DND-41 (cell line): Measurements from ENCODE around the gene C11orf98.

Source experiments
- ATAC-seq: fragments of 200-7000 bp; cut with Tn5 transposase; 3 replicates; pipeline ENCODE4 v1.9.1; 2021; ENCODE audit warnings: low read depth; ENCODE audit not compliant: insufficient read depth
- DNase-seq: peaks from one replicate; pipeline ENCODE4 v3.0.0-alpha.2; 2020
- H2AFZ ChIP-seq: 2 replicates; pipeline ENCODE4 v1.6.0; 2012; ENCODE audit warnings: low read depth, low read length
- H3K27ac ChIP-seq: 2 replicates; pipeline ENCODE4 v1.5.1; 2012; ENCODE audit warnings: low read length, inconsistent platforms
- H3K27me3 ChIP-seq: fragments of 200-600 bp; sonication (generic); 2 replicates; pipeline ENCODE4 v1.6.0; 2012; ENCODE audit warnings: low read length, mild to moderate bottlenecking, inconsistent platforms; ENCODE audit not compliant: insufficient read depth, poor library complexity
- H3K36me3 ChIP-seq: 2 replicates; pipeline ENCODE4 v1.5.1; 2012; ENCODE audit warnings: low read length, inconsistent platforms; ENCODE audit not compliant: insufficient read depth
- H3K4me1 ChIP-seq: 2 replicates; pipeline ENCODE4 v1.5.1; 2012; ENCODE audit warnings: mild to moderate bottlenecking, low read length; ENCODE audit not compliant: insufficient read depth
- H3K4me2 ChIP-seq: 2 replicates; pipeline ENCODE4 v1.6.0; 2012; ENCODE audit warnings: mild to moderate bottlenecking, moderate library complexity, low read length, inconsistent platforms; ENCODE audit not compliant: insufficient read depth
- H3K4me3 ChIP-seq, 2 experiments: fragments of 200-600 bp in 1 of 2; shearing (Covaris generic) in 1 of 2; 2 replicates each; pipeline ENCODE4 v1.5.1; 2012 to 2016; ENCODE audit warnings: inconsistent platforms in 2 of 2, low read length in 2 of 2, mild to moderate bottlenecking in 2 of 2, low read depth in 1 of 2, moderate library complexity in 1 of 2
- H3K79me2 ChIP-seq: 2 replicates; pipeline ENCODE4 v1.6.0; 2012; ENCODE audit warnings: low read length, inconsistent platforms; ENCODE audit not compliant: insufficient read depth
- H3K9ac ChIP-seq: 2 replicates; pipeline ENCODE4 v1.6.0; 2012; ENCODE audit warnings: low read depth, mild to moderate bottlenecking, inconsistent platforms, low read length, moderate library complexity
- H3K9me3 ChIP-seq: 2 replicates; pipeline ENCODE4 v1.5.1; 2012; ENCODE audit warnings: low read length, moderate library complexity, mild to moderate bottlenecking, inconsistent platforms; ENCODE audit not compliant: insufficient read depth, severe bottlenecking
- H4K20me1 ChIP-seq: 2 replicates; pipeline ENCODE4 v1.6.0; 2012; ENCODE audit warnings: low read length; ENCODE audit not compliant: insufficient read depth
- CTCF ChIP-seq: IDR thresholded peaks from 2 replicates; pipeline ENCODE4 v1.5.1; 2012; ENCODE audit warnings: borderline replicate concordance, low read length, moderate library complexity, mild to moderate bottlenecking; ENCODE audit not compliant: poor library complexity, severe bottlenecking; ENCODE audit errors: extremely low read depth
- EZH2 ChIP-seq: IDR thresholded peaks from 3 replicates; pipeline ENCODE4 v1.6.1; 2012; ENCODE audit warnings: borderline replicate concordance, low read depth, mild to moderate bottlenecking, moderate library complexity, low read length, inconsistent platforms; ENCODE audit not compliant: severe bottlenecking

C11orf98 gene

GRCh38 chr11:62708793-62709192, 43.8 kb upstream of the C11orf98 start:
- H4K20me1 ChIP-seq = no peaks in the 10 kb centered on the region
- no peaks in the 10 kb centered on the region for H3K9me3 ChIP-seq
- H3K27ac ChIP-seq = peak overlapping the region; percentile 81
- H3K4me3 ChIP-seq = peak overlapping the region; percentile 37 to 72
- H2AFZ ChIP-seq = peak overlapping the region; percentile 62
- H3K9ac ChIP-seq = peak overlapping the region; percentile 74
- peaks cover 24% of the 10 kb centered on the region for H3K79me2 ChIP-seq
- peak; percentile 51 for DNase-seq
- H3K27me3 ChIP-seq = no peaks in the 10 kb centered on the region
- H3K4me1 ChIP-seq = peaks cover 52% of the 10 kb centered on the region
- ATAC-seq = peak; percentile 7; the same call in 2 of the 3 replicates
- H3K4me2 ChIP-seq = peak overlapping the region; percentile 86
- TF ChIP-seq EZH2 = no peak
- peaks cover 37% of the 10 kb centered on the region for H3K36me3 ChIP-seq

DNA sequence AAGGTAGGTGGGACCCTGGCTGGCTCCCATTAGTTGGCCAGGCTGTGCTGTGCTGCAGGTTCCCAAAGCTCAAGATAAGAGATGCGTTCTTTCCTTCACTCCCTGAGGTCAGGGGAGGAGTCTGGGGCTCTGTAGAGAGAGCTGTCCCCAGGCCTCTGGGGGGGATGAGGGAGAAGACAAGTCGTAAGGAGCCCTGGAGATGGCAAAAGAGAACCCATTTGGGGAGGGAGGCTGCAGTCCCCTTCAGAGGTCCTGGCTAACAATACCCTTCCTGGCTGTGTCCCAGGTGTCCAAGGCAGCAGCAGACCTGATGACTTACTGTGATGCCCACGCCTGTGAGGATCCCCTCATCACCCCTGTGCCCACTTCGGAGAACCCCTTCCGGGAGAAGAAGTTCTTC, 43.4 kb upstream of the C11orf98 start:
- H3K27ac ChIP-seq = peak overlapping the region; percentile 81
- H2AFZ ChIP-seq = peak overlapping the region; percentile 62; the same call in 1 of the 2 replicates
- no peaks in the 10 kb centered on the region for H4K20me1 ChIP-seq
- H3K4me3 ChIP-seq = peak overlapping the region; percentile 37 to 72; a peak in 3 of 4 replicates
- peaks cover 33% of the 10 kb centered on the region for H3K36me3 ChIP-seq
- H3K27me3 ChIP-seq = no peaks in the 10 kb centered on the region
- no peak for TF ChIP-seq EZH2
- no peak for TF ChIP-seq CTCF
- DNase-seq = no peak
- peaks cover 52% of the 10 kb centered on the region for H3K4me1 ChIP-seq
- peaks cover 23% of the 10 kb centered on the region for H3K79me2 ChIP-seq
- no peak for ATAC-seq
- H3K4me2 ChIP-seq = peak overlapping the region; percentile 86
- H3K9me3 ChIP-seq = no peaks in the 10 kb centered on the region
- peak overlapping the region; percentile 74 for H3K9ac ChIP-seq

- Histone ChIP-seq H3K9me3 (no peaks in the 10 kb centered on the region), H3K4me1 (peaks cover 52% of the 10 kb centered on the region), H3K27ac (peak within 1 kb of the TSS; percentile 81), H3K9ac (peak within 1 kb of the TSS; percentile 83), H3K4me3 (peak within 1 kb of the TSS in 1 of 2 experiments; percentile 88; a peak in 3 of 4 replicates), H3K4me2 (peak within 1 kb of the TSS; percentile 97), H3K36me3 (peaks cover 23% of the 10 kb centered on the region), H4K20me1 (no peaks in the 10 kb centered on the region), H3K79me2 (peaks cover 22% of the 10 kb centered on the region), H3K27me3 (no peaks in the 10 kb centered on the region), H2AFZ (peak within 1 kb of the TSS; percentile 80)
- no peak for ATAC-seq
- peak; percentile 40 for DNase-seq
- TF ChIP-seq CTCF = no peak
- TF ChIP-seq EZH2 = no peak
These were observed 42.4 kb upstream of the C11orf98 start, which contains the start of the genes BSCL2 and GNG3 for GRCh38 chr11:62707277-62707861. Gene BSCL2, minus strand, starts transcription at chr11:62707424. Its CDS starts 229 bp downstream, at chr11:62707195. Gene GNG3, plus strand, starts transcription at chr11:62707676. Its CDS starts 620 bp downstream, at chr11:62708296.

DNA sequence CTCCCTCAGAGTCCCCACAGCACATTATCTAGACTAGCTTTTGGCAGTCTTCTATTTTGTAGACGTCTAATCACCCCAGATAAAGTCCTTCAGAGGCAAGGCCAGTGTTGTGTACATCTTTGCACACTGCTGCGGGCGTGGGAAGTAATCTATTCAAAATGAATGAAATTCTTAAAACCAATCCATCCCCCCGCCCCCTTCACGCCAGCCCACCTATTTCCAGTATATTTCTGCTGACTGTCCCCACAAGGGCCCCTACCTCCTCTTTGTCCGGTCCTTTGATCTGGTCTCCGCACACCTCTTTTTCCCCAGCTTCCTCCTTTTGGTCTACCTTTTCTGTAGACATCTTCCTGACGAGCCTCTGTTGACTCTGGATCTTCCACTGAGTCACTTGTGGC, 41.8 kb upstream of the C11orf98 start:
- H3K4me2 ChIP-seq = peak overlapping the region; percentile 97
- no peak for DNase-seq
- H3K27ac ChIP-seq = peak overlapping the region; percentile 72
- peaks cover 22% of the 10 kb centered on the region for H3K79me2 ChIP-seq
- H4K20me1 ChIP-seq = no peaks in the 10 kb centered on the region
- ATAC-seq = no peak
- peaks cover 19% of the 10 kb centered on the region for H3K36me3 ChIP-seq
- H3K4me1 ChIP-seq = peaks cover 52% of the 10 kb centered on the region
- no peaks in the 10 kb centered on the region for H3K9me3 ChIP-seq
- no peaks in the 10 kb centered on the region for H3K27me3 ChIP-seq
- H2AFZ ChIP-seq = peak overlapping the region; percentile 80
- peak overlapping the region in 1 of 2 experiments; percentile 88; a peak in 2 of 4 replicates for H3K4me3 ChIP-seq
- TF ChIP-seq CTCF (no peak), EZH2 (no peak)
- H3K9ac ChIP-seq = peak overlapping the region; percentile 83
